NCI-H2227 (cell line): ENCODE measurements around the gene PEBP1.
"Not testable (repeated sequence)": the region's sequence is repeated elsewhere in the genome, so short reads cannot be mapped to it uniquely, and the experiment has no call there.

Experiments used
- DNase-seq: peaks from one replicate; lab custom pipeline; 2025; ENCODE audit not compliant: unreplicated experiment; lab: John Stamatoyannopoulos, UW

Gene PEBP1

GRCh38 chr12:118129436-118129835 lies 6.5 kb upstream of the PEBP1 start:
- DNase-seq, result not testable (repeated sequence)

- peak; percentile 41 for DNase-seq
These were observed 657 bp downstream of the PEBP1 start for GRCh38 chr12:118136559-118137003.

- no peak for DNase-seq
These were observed 1.3 kb downstream of the PEBP1 start for GRCh38 chr12:118137148-118137678.

DNA sequence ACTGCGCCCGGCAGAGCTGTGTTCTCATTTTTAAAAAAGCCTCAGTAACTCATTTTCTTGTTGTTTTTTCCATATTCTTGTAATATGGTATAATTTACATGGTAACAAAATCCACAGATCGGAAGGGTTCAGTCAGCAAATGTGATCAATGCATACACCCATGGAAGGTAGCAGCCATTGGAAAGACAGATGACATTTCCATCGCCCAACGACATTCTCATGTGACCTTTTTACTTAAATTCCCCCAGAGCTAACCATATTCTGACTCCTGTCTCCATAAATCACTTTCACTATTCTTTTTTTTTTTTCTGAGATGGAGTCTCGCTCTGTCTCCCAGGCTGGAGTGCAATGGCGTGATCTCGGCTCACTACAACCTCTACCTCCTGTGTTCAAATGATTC lies 4.9 kb downstream of the PEBP1 start:
- no peak for DNase-seq

- DNase-seq, result no peak
These were observed 8.6 kb downstream of the PEBP1 start for GRCh38 chr12:118144499-118144898.

DNA sequence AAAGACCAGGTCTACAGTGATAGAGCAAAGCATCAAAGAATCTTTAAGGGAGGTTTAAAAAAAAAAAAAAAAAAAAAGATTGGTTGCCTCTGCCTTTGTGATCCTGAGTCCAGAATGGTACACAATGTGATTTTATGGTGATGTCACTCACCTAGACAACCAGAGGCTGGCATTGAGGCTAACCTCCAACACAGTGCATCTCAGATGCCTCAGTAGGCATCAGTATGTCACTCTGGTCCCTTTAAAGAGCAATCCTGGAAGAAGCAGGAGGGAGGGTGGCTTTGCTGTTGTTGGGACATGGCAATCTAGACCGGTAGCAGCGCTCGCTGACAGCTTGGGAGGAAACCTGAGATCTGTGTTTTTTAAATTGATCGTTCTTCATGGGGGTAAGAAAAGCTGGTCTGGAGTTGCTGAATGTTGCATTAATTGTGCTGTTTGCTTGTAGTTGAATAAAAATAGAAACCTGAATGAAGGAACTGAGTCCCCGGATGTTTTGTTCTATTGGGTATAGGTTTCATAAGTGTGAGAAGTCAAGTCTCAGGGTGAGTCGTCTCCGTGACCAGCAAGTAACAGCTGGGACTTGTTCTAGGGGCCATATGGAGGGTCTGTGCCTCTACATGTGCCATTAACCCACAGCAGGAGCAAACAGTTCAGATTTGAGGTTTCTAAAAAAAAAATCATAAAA lies 9.3 kb downstream of the PEBP1 start:
- no peak for DNase-seq

- DNase-seq, result no peak
These were observed 9.9 kb downstream of the PEBP1 start for GRCh38 chr12:118145798-118146156.

GRCh38 chr12:118148287-118148686 lies 12.4 kb downstream of the PEBP1 start:
- no peak for DNase-seq

- no peak for DNase-seq
These were observed 14.7 kb downstream of the PEBP1 start for GRCh38 chr12:118150625-118151024.

- no peak for DNase-seq
These were observed 15.8 kb downstream of the PEBP1 start for GRCh38 chr12:118151755-118152154.

- no peak for DNase-seq
These were observed 24.6 kb downstream of the PEBP1 start for GRCh38 chr12:118160536-118160935.

DNA sequence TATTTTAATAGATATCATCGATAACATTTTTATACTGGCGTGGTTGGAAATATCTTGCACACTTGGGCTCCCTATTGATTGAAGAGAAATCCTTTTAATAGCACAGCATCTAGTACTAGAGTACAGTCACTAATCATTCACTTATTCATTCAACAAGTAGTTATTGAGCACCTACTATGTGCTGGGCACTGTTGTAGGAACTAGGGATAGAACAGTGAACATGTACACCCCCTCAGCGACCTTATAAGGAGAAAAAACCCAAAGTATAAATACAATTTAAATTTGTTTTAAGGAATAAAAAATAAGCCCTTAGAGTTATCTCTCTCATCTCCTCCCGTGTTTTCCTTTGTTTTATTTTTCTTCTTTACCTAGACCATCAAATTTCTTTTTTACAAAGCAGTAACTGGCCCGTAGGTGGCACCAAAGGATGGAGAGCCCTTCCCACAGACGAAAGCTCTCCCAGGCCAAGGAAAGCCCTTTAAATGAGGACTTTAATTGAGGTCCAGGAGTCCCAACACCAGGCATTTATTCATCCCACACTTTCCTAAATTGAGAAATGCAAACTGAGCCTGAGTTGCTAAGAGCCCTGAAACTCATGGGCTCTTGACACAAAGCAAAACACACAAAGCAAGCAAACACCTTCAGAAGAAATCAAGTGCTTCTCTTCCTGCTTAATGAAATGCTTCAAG lies 29.0 kb downstream of the PEBP1 start:
- DNase-seq, result peak; percentile 54

- no peak for DNase-seq
These were observed 31.0 kb downstream of the PEBP1 start for GRCh38 chr12:118166946-118167345.

DNA sequence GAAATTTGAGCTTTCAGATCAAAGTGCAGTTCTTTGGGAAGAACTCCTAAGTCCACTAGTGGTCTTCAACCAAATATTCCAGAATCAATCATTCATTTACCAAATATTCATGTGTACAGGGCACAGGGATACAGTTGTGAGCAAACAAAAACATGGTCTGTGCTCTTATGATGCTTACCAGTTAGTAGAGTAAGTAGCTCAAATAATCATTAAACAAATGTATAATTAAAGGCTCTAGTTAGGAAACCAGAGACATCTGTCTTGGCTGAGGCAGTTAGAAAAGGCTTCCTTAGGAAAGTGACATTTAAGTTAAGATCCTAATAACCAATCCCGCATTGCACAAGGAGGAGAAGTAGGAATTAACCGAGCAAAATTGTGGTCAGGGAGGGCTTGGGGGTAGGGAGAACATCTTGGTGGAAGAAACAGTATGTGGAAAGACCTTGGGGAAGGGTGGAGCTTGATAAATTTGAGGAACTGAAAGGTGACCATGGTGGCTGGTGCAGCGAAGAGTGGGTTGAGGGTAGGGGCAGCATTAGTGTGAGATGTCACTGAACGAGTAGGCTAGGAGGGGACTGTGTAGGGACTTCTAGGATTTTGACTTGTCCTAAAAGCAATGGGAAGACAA lies 40.0 kb downstream of the PEBP1 start:
- DNase-seq, result no peak

DNA sequence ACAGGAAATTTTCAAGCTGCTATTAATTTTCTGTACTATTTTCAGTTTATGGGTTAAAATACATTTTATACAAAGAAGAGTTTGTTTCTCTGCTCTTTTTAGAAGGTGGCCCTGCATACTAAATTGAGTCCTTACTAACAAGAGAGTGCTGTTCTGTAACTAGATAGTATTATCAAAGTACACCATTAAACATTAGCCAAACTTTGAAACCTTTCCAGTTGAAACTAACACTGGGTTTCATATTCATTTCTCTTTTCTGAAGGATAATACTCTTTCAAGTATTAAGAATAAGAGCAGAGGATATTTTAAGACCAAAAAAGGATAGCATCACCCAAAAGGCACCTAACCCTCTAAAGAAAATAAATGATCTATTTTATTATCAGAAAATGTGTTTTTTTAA lies 47.2 kb downstream of the PEBP1 start:
- DNase-seq, result no peak

GRCh38 chr12:118183711-118184110 lies 47.8 kb downstream of the PEBP1 start:
- no peak for DNase-seq

- DNase-seq, result no peak
These were observed 49.9 kb downstream of the PEBP1 start for GRCh38 chr12:118185602-118186397.

- DNase-seq, result peak; percentile 15
These were observed 52.0 kb downstream of the PEBP1 start for GRCh38 chr12:118187751-118188435.

- peak; percentile 79 for DNase-seq
These were observed 52.9 kb downstream of the PEBP1 start for GRCh38 chr12:118188690-118189371.

DNA sequence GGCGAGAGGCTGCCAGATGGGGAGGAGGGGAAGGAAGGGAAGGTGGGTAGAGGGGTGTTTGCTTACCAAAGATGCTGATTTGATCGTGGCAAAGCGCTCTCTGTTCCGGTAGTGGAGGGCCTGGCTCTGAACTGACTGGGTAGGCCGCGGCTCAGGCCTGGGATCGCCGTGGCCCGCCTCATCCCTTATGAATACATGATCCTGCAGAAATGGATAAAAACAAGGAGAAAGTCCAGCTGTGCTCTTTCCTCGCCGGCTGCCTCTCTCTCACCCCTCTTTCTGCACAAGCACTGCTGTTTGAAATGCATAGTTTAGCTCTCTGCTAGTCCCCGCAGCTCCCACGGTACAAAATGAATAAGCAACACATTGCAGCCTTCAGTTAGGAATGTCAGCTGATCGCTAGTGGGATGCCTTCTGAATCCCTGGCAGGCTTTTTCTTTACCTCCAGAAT lies 53.8 kb downstream of the PEBP1 start:
- DNase-seq, result peak; percentile 67
